GM23248 (cell line): ENCODE results near the gene NSD2. TPM values are rescaled to one million over a fixed set of nuclear protein-coding genes. Genes with fewer than 3 reads are reported as not detected.

Experiments used
- DNase-seq: peaks from one replicate; pipeline ENCODE4 v3.0.0-alpha.2; 2015
- H2AFZ ChIP-seq: fragments of 200-600 bp; sonication (generic); 2 replicates; pipeline ENCODE4 v1.6.1; 2016; ENCODE audit warnings: antibody characterized with exemption
- H3F3A ChIP-seq: fragments of 200-600 bp; sonication (generic); 2 replicates; pipeline ENCODE4 v1.6.1; 2016; ENCODE audit warnings: mild to moderate bottlenecking, antibody characterized with exemption, mixed run types; ENCODE audit not compliant: insufficient read depth
- H3K27ac ChIP-seq: fragments of 200-600 bp; sonication (generic); 2 replicates; pipeline ENCODE4 v1.5.1; 2016; ENCODE audit warnings: mild to moderate bottlenecking
- H3K27me3 ChIP-seq: fragments of 200-600 bp; sonication (generic); replicated peaks from 2 replicates; pipeline ENCODE4 v1.6.1; 2016; ENCODE audit warnings: mild to moderate bottlenecking; ENCODE audit not compliant: insufficient read depth
- H3K36me3 ChIP-seq: fragments of 200-600 bp; sonication (generic); 2 replicates; pipeline ENCODE4 v1.6.1; 2016; ENCODE audit warnings: low read depth, mild to moderate bottlenecking
- H3K4me1 ChIP-seq: fragments of 200-600 bp; sonication (generic); 2 replicates; pipeline ENCODE4 v1.6.1; 2016; ENCODE audit warnings: mild to moderate bottlenecking; ENCODE audit not compliant: insufficient read depth
- H3K4me2 ChIP-seq: fragments of 200-600 bp; sonication (generic); one replicate; pipeline ENCODE4 v1.6.1; 2016; ENCODE audit warnings: mild to moderate bottlenecking; ENCODE audit not compliant: unreplicated experiment
- H3K4me3 ChIP-seq: fragments of 200-600 bp; sonication (generic); 2 replicates; pipeline ENCODE4 v1.5.1; 2016; ENCODE audit warnings: mild to moderate bottlenecking
- H3K79me2 ChIP-seq: fragments of 200-600 bp; sonication (generic); 2 replicates; pipeline ENCODE4 v1.6.1; 2016; ENCODE audit warnings: mild to moderate bottlenecking; ENCODE audit not compliant: insufficient read depth
- H3K9ac ChIP-seq: fragments of 200-600 bp; sonication (generic); 2 replicates; pipeline ENCODE4 v1.6.1; 2016; ENCODE audit warnings: mild to moderate bottlenecking
- H3K9me2 ChIP-seq: fragments of 200-600 bp; sonication (generic); 2 replicates; pipeline ENCODE4 v1.6.1; 2016; ENCODE audit warnings: mixed run types, mild to moderate bottlenecking, moderate library complexity; ENCODE audit not compliant: insufficient read depth
- H3K9me3 ChIP-seq: fragments of 200-600 bp; sonication (generic); one replicate; pipeline ENCODE4 v1.6.1; 2017; ENCODE audit warnings: low read depth
- H4K20me1 ChIP-seq: fragments of 200-600 bp; sonication (generic); 2 replicates; pipeline ENCODE4 v1.6.0; 2016; ENCODE audit not compliant: insufficient read depth
- EZH2 ChIP-seq: fragments of 200-600 bp; sonication (generic); IDR thresholded peaks from 2 replicates; pipeline ENCODE4 v1.6.1; 2018; ENCODE audit warnings: antibody characterized with exemption, mild to moderate bottlenecking; ENCODE audit not compliant: insufficient read depth, poor library complexity, severe bottlenecking
- EZH2phosphoT487 ChIP-seq: fragments of 200-600 bp; sonication (generic); IDR thresholded peaks from 2 replicates; pipeline ENCODE4 v1.6.1; 2018; ENCODE audit warnings: antibody characterized with exemption, moderate library complexity, mild to moderate bottlenecking, low read depth; ENCODE audit not compliant: insufficient read depth
- WGBS, 2 experiments: methylation state at CpG; one replicate each; pipeline ENCODE4 v1.1.6; 2015 to 2017; ENCODE audit warnings: low lambda C conversion rate in 2 of 2, low coverage in 1 of 2; ENCODE audit errors: missing lambda C conversion rate in 2 of 2; 5-methylcytosine and 5-hydroxymethylcytosine counted together
- in situ Hi-C: fragments of 300-500 bp; cut with MboI; formaldehyde crosslinking; loops from 2 replicates; pipeline ENCODE4 v1.15.0; 2020
- polyA plus RNA-seq: library from polyadenylated mRNA; unstranded; fragments of >200 nt; fragmentation: Nextera tagmentation; extraction: Ambion mirVana; gene quantifications from 2 replicates; pipeline ENCODE4 v1.2.1, GENCODE V29; 2016
- total RNA-seq: library from RNA; depleted of rRNA; stranded (reverse); fragments of >200 nt; shearing (Covaris generic); gene quantifications from 2 replicates; pipeline ENCODE4 v1.2.3, GENCODE V29; 2014

NSD2 gene
- total and polyA plus RNA-seq, 2 experiments from 2014 or later: 20.1 to 32.4 TPM

DNA sequence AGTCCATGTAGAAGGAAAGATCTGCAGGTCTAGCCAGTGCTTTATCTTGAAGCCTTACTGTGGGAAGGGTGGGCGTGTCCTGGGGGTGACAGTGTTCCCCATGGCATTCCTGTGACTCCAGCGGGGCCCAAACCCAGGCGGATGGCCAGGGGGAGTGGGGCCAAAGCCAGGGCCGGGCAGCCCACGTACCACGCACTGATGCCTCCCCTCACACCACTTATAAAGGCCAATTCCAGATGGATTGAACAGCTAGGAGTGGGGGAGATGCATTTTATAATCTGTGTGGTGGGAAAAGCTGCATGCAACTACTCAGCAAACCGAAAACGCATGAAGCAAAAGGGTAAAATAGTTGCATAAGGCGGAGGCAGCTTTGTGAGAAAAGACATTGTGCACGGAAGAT lies 101.2 kb downstream of the NSD2 start:
- H3K36me3 ChIP-seq: no peaks in the 10 kb centered on the region
- WGBS, 2 experiments: 100% methylated on average over 10 of the region's 10 CpGs
- no peak overlapping the region for H2AFZ ChIP-seq
- no peak overlapping the region for H3K27ac ChIP-seq
- H3K9me3 ChIP-seq: no peaks in the 10 kb centered on the region
- no peaks in the 10 kb centered on the region for H3K79me2 ChIP-seq
- no peak overlapping the region for H3K4me2 ChIP-seq
- no peaks in the 10 kb centered on the region for H3K9me2 ChIP-seq
- no peak for DNase-seq
- H3K27me3 ChIP-seq: no peaks in the 10 kb centered on the region
- H3F3A ChIP-seq: no peaks in the 10 kb centered on the region
- no peak overlapping the region for H3K9ac ChIP-seq
- in situ Hi-C loops: no loop called here
- no peaks in the 10 kb centered on the region for H4K20me1 ChIP-seq
- no peaks in the 10 kb centered on the region for H3K4me1 ChIP-seq
- no peak overlapping the region for H3K4me3 ChIP-seq
- TF ChIP-seq EZH2phosphoT487 (no peak), EZH2 (no peak)

DNA sequence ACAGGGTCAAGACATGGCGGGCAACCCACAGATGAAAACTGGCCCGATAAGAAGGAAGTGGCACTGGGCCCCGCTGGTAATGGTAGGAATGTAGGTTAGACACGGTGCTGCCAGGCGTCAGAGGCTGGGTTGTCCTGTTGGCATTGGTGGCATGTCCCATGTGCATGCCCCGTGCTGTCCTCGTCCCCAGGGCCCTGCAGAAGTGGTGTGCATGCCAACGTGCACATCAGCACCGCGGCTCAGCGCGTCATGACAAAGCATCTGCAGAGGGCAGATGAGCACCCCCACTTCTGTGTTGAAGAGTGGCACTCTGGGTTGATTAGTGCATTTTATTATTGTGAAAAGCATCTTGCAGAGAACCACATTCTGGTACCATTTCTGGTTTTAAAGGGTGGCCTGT lies 102.0 kb downstream of the NSD2 start:
- no peak overlapping the region for H2AFZ ChIP-seq
- no peak overlapping the region for H3K27ac ChIP-seq
- no peaks in the 10 kb centered on the region for H3K79me2 ChIP-seq
- H3K9ac ChIP-seq: no peak overlapping the region
- no peak overlapping the region for H3K4me3 ChIP-seq
- no peaks in the 10 kb centered on the region for H3K36me3 ChIP-seq
- in situ Hi-C loops: no loop called here
- H3F3A ChIP-seq: no peaks in the 10 kb centered on the region
- no peaks in the 10 kb centered on the region for H3K4me1 ChIP-seq
- H3K4me2 ChIP-seq: no peak overlapping the region
- no peak for DNase-seq
- WGBS, 2 experiments: 95% methylated on average over 12 of the region's 12 CpGs
- no peaks in the 10 kb centered on the region for H3K27me3 ChIP-seq
- no peaks in the 10 kb centered on the region for H3K9me2 ChIP-seq
- H4K20me1 ChIP-seq: no peaks in the 10 kb centered on the region
- TF ChIP-seq EZH2: no peak
- TF ChIP-seq EZH2phosphoT487: no peak
- no peaks in the 10 kb centered on the region for H3K9me3 ChIP-seq

DNA sequence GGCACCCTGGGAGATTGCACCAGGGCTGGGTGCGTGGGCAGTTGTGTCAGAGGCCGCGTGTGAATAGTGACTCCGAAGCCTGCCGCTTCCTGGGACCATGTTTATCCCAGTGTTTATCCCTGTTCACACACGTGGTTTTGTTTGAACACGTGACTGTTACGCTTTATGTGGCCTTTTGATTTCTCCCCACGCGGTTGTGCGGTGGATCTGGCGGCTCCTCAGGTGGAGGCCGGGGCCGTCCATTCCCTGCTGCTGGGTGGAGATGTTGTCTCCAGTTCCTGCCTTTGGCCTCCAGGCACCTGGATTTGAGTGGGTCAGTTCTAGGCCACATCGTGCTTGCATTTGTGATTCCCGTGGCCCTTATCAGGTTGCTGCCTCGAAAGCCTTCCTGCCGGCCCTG lies 102.5 kb downstream of the NSD2 start:
- Histone ChIP-seq H4K20me1 (no peaks in the 10 kb centered on the region), H3K4me2 (no peak overlapping the region), H3K4me3 (no peak overlapping the region), H3K27me3 (no peaks in the 10 kb centered on the region), H3K27ac (no peak overlapping the region), H3K79me2 (no peaks in the 10 kb centered on the region), H3F3A (no peaks in the 10 kb centered on the region), H3K9me2 (no peaks in the 10 kb centered on the region), H3K9me3 (no peaks in the 10 kb centered on the region), H3K36me3 (no peaks in the 10 kb centered on the region), H2AFZ (no peak overlapping the region), H3K4me1 (no peaks in the 10 kb centered on the region), H3K9ac (no peak overlapping the region)
- in situ Hi-C loops: no loop called here
- TF ChIP-seq EZH2phosphoT487 (no peak), EZH2 (no peak)
- WGBS, 2 experiments: 96 to 97% methylated on average over 18 of the region's 18 CpGs
- DNase-seq: no peak

DNA sequence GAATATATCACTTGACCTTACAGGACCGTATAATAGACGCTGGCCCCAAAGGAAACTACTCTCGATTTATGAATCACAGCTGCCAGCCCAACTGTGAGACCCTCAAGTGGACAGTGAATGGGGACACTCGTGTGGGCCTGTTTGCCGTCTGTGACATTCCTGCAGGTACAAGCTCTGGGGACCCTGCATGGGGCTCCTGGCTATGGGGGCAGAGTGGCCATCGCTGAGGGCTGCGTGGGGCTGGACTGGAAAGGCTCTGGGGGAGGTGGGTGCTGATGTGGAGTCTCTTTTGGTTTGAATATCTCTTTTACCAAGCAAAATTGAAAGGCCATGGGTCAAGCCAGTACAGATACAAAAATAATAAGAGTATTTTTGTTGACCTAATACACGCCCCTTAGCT lies 103.6 kb downstream of the NSD2 start:
- Histone ChIP-seq H3K9me2 (no peaks in the 10 kb centered on the region), H2AFZ (no peak overlapping the region), H4K20me1 (no peaks in the 10 kb centered on the region), H3K27ac (no peak overlapping the region), H3F3A (no peaks in the 10 kb centered on the region), H3K9me3 (no peaks in the 10 kb centered on the region), H3K9ac (no peak overlapping the region), H3K4me1 (no peaks in the 10 kb centered on the region), H3K4me3 (no peak overlapping the region), H3K27me3 (no peaks in the 10 kb centered on the region), H3K79me2 (no peaks in the 10 kb centered on the region), H3K4me2 (no peak overlapping the region), H3K36me3 (no peaks in the 10 kb centered on the region; the same call in 1 of the 2 replicates)
- no peak for DNase-seq
- in situ Hi-C loops: no loop called here
- WGBS, 2 experiments: 95% methylated on average over 8 of the region's 8 CpGs
- TF ChIP-seq EZH2phosphoT487 (no peak), EZH2 (no peak)

DNA sequence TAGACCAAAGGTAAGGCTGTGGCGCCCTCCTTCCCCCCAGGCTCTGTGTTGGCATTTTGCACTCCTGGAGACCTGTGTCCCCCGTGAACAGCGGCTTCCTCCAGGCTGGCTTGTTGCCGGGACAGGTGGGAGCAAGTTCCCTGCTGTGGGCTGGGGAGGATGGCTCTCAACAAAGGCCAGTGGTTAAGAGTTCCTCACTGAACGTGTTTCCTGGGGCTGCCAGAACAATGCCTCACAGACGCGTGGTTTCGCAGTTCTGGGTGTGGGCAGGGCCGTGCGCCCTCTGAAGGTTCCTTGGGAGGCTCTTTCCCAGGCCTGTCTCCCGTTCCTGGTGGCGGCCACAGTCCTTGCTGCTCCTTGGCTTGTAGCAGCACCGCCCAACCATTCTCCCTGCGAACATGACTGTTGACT lies 104.2 kb downstream of the NSD2 start:
- Histone ChIP-seq H3K9me2 (no peaks in the 10 kb centered on the region), H3K27me3 (no peaks in the 10 kb centered on the region), H3F3A (no peaks in the 10 kb centered on the region), H3K9ac (no peak overlapping the region), H3K4me3 (no peak overlapping the region), H3K4me2 (no peak overlapping the region), H4K20me1 (no peaks in the 10 kb centered on the region), H3K27ac (no peak overlapping the region), H3K79me2 (no peaks in the 10 kb centered on the region), H3K36me3 (no peaks in the 10 kb centered on the region; the same call in 1 of the 2 replicates), H3K9me3 (no peaks in the 10 kb centered on the region), H2AFZ (no peak overlapping the region), H3K4me1 (no peaks in the 10 kb centered on the region)
- 92 to 94% methylated on average over 14 of the region's 14 CpGs for WGBS, 2 experiments
- TF ChIP-seq EZH2: no peak
- TF ChIP-seq EZH2phosphoT487: no peak
- in situ Hi-C loops: no loop called here
- DNase-seq: no peak
